Neuron (in vitro differentiated cells): Measurements from ENCODE around the gene SCN3A.

Source experiments
- H2AFZ ChIP-seq: one replicate; pipeline ENCODE4 v1.6.1; 2013; ENCODE audit warnings: low read depth, mild to moderate bottlenecking, inconsistent platforms, low read length, moderate library complexity
- H3K27me3 ChIP-seq: one replicate; pipeline ENCODE4 v1.6.1; 2013; ENCODE audit warnings: low read length; ENCODE audit not compliant: insufficient read depth
- H3K36me3 ChIP-seq: one replicate; pipeline ENCODE4 v1.6.1; 2013; ENCODE audit warnings: low read length; ENCODE audit not compliant: insufficient read depth
- H3K4me1 ChIP-seq: one replicate; pipeline ENCODE4 v1.6.1; 2013; ENCODE audit warnings: low read length; ENCODE audit not compliant: insufficient read depth
- H3K4me3 ChIP-seq: 2 replicates; pipeline ENCODE4 v1.5.1; 2013; ENCODE audit warnings: mild to moderate bottlenecking, low read length, moderate library complexity
- H3K9me3 ChIP-seq: one replicate; pipeline ENCODE4 v1.6.1; 2013; ENCODE audit warnings: low read length

Gene SCN3A

DNA sequence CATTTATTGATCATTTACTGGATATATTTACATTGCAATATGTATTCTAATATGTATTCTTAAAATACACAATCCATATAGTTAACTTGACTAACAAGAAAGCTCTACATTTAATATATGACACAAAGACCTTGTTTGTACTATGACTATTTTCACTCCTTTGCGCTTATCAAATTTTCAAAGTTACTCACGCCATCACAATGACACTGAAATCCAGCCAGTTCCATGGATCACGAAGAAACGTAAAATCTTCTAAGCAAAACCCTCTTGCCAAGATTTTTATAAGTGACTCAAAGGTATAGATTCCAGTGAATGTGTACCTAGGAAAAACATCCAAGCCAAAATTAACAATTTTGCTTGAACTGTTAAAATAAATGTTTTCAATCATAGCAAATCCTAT, 39.6 kb downstream of the SCN3A start:
- no peak overlapping the region for H3K4me3 ChIP-seq
- H3K36me3 ChIP-seq = peaks cover 5% of the 10 kb centered on the region
- no peak overlapping the region for H2AFZ ChIP-seq
- no peaks in the 10 kb centered on the region for H3K27me3 ChIP-seq
- peaks cover 2% of the 10 kb centered on the region for H3K9me3 ChIP-seq
- H3K4me1 ChIP-seq = no peaks in the 10 kb centered on the region

DNA sequence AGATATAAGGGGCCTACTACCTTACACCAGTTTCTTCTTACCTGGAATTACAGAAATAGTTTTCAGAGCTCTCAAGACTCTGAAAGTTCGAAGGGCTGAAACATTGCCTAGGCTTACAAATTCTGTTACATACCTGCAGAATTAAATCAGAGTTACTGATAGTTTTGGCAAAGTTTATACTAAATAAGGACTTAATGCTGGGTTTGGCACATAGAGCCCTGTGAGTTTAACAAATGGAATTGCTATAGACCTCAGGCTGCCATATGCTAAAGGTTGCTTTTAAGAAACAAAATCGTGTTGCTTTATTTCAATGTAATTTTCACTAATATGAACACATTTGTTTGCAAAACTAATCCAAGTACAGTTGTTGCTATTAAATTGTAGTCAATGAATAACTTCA, 40.1 kb downstream of the SCN3A start:
- H3K4me3 ChIP-seq = no peak overlapping the region
- H3K36me3 ChIP-seq = peaks cover 5% of the 10 kb centered on the region
- no peak overlapping the region for H2AFZ ChIP-seq
- H3K27me3 ChIP-seq = no peaks in the 10 kb centered on the region
- H3K4me1 ChIP-seq = no peaks in the 10 kb centered on the region
- peaks cover 5% of the 10 kb centered on the region for H3K9me3 ChIP-seq

DNA sequence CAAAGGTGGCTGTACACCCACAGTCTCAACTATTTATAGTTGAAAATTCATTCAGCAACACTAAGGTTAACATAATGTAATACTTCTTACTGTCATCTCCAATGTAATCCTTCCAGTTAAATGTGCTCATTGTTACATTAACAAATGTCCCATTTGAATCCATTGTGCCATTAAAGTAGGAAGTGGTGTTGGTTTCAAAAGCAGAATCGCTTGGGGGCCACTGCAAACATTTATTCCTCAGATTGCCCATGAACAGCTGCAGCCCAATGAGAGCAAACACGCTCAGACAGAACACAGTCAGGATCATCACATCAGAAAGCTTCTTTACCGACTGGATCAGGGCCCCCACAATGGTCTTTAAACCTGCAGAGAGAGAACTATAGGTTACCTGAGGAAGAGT, 41.4 kb downstream of the SCN3A start:
- Histone ChIP-seq H3K9me3 (peaks cover 6% of the 10 kb centered on the region), H3K36me3 (peaks cover 7% of the 10 kb centered on the region)

GRCh38 chr2:165161510-165161909, 42.3 kb downstream of the SCN3A start:
- Histone ChIP-seq H3K27me3 (no peaks in the 10 kb centered on the region), H3K9me3 (peaks cover 6% of the 10 kb centered on the region), H3K36me3 (peaks cover 7% of the 10 kb centered on the region), H2AFZ (no peak overlapping the region), H3K4me3 (no peak overlapping the region), H3K4me1 (no peaks in the 10 kb centered on the region)

More for the DNA sequence above, 41.4 kb downstream of the SCN3A start:
- no peaks in the 10 kb centered on the region for H3K4me1 ChIP-seq
- no peaks in the 10 kb centered on the region for H3K27me3 ChIP-seq
- no peak overlapping the region for H2AFZ ChIP-seq
- H3K4me3 ChIP-seq = no peak overlapping the region

DNA sequence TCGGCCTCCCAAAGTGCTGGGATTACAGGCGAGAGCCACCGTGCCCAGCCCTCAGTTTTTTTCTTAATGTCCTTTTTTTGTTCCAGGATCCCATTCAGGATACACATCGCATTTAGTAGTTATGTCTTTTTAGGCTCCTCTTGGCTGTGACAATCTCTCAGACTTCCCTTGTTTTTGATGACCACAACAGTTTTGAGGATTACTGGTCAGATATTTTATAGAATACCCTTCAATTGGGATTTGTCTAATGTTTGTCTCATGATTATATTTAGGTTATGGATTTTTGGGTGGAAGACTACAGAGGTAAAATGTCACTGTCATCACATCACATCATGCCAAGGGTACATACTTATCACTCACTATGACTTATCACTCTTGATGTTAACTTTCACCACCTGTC, 46.7 kb downstream of the SCN3A start:
- H3K9me3 ChIP-seq = peaks cover 6% of the 10 kb centered on the region
- no peak overlapping the region for H2AFZ ChIP-seq

GRCh38 chr2:165155152-165155551, 48.7 kb downstream of the SCN3A start:
- H3K4me1 ChIP-seq = no peaks in the 10 kb centered on the region
- H3K9me3 ChIP-seq = peaks cover 4% of the 10 kb centered on the region
- H3K27me3 ChIP-seq = no peaks in the 10 kb centered on the region
- H3K4me3 ChIP-seq = no peak overlapping the region
- peaks cover 13% of the 10 kb centered on the region for H3K36me3 ChIP-seq
- no peak overlapping the region for H2AFZ ChIP-seq

More for the DNA sequence above, 46.7 kb downstream of the SCN3A start:
- Histone ChIP-seq H3K27me3 (no peaks in the 10 kb centered on the region), H3K4me1 (no peaks in the 10 kb centered on the region), H3K4me3 (no peak overlapping the region), H3K36me3 (peaks cover 17% of the 10 kb centered on the region)

DNA sequence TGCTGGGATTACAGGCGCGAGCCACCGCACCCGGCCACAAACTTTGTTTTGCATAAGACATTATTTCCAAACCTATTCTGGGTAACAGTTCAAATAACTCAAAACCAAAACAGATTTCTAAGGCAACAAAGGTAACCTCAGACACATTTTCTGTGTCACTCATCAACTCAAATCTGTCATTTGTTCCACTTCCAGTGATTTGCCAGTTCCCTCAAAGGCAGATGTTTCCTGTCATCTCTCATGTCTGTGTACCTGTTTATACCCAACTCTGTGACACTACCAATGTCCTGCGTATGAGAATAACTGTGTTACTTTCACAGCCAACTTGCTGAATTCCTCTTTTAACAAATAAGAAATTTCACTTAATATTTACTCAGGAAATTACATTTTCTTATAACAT, 54.4 kb downstream of the SCN3A start:
- H3K4me1 ChIP-seq = no peaks in the 10 kb centered on the region
- no peak overlapping the region for H3K4me3 ChIP-seq
- H3K27me3 ChIP-seq = no peaks in the 10 kb centered on the region
- no peak overlapping the region for H2AFZ ChIP-seq
- no peaks in the 10 kb centered on the region for H3K9me3 ChIP-seq
- H3K36me3 ChIP-seq = peaks cover 2% of the 10 kb centered on the region

DNA sequence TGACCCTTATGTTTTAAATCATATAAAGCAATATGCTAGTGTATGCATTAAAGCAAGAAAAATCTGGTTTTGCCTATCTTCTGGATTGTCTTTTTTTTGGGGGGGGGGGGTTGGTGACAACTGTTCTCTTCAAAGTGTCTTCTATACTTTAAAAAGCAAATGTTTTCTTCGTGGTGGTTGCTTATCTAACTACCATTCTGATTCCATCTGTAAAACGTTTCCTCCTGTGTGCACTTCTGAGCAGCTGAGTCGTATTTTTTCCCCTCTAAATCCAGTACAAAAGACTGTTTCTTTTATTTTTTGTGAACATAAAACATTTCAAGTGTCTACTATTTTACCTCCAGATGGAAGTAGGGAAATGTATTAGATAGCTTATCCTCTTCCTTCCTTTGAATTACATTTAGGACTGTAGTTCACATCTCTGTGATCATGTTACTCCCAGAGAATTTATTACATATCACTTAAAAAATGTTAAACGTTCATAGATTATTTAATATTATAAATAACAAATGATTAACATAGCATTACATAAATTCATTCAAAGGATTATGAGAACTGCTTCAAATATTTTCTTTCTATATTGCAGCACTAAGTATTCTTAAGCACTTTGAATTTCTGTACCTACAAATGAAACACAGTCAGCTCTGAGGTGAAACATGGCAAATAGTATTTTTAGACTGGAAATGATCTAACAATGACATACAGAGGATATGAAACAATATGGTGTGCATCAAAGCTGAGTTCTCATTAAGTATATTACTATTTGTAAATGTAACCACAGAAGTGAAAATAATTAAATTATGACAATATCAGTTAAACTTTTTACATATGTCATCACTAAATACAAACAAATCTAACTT, 56.4 kb downstream of the SCN3A start:
- Histone ChIP-seq H3K4me3 (no peak overlapping the region), H3K4me1 (no peaks in the 10 kb centered on the region), H3K27me3 (no peaks in the 10 kb centered on the region), H3K36me3 (no peaks in the 10 kb centered on the region), H3K9me3 (no peaks in the 10 kb centered on the region), H2AFZ (no peak overlapping the region)

- peaks cover 4% of the 10 kb centered on the region for H3K4me1 ChIP-seq
Observed at GRCh38 chr2:165144315-165144714, 59.5 kb downstream of the SCN3A start.

DNA sequence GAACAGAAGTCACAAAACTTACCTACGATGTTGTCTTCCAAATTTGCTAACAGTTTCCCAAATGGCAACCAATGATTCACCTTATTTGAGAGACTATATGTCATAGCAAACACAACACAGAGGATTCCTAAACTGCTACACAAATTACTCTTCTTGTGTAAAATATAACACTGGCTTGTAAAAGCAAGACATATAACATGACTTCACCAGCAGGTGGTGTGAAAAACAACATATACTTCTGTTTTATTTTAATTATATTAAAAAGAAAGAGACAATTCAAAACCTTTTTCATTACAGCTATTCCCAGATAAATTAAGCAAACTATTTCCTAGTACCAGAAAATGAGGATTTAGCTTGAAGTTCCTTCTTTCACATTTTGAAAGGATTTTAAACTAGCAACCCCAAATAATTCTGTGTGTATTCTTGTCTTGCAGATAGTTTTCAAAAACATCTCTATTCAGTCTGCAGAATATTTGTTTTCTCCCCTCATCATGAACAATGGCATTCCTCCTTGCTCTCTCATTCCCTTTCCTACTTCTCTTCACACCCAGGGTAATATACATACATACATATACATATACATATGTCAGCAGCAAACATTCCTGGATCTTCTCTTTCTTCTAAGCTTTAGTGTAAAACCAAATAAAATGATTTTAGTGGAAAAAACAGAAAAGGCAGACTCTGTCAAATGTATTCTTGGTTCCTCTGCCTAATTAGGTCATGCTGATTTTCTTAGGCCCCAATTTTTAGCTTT, 62.1 kb downstream of the SCN3A start:
- Histone ChIP-seq H3K4me1 (peaks cover 4% of the 10 kb centered on the region), H3K27me3 (no peaks in the 10 kb centered on the region), H2AFZ (no peak overlapping the region), H3K9me3 (no peaks in the 10 kb centered on the region), H3K4me3 (no peak overlapping the region), H3K36me3 (peaks cover 8% of the 10 kb centered on the region)

More at GRCh38 chr2:165144315-165144714, 59.5 kb downstream of the SCN3A start:
- Histone ChIP-seq H3K36me3 (peaks cover 3% of the 10 kb centered on the region), H3K27me3 (no peaks in the 10 kb centered on the region), H3K9me3 (no peaks in the 10 kb centered on the region), H3K4me3 (no peak overlapping the region), H2AFZ (no peak overlapping the region)

- Histone ChIP-seq H3K9me3 (peaks cover 2% of the 10 kb centered on the region), H3K4me1 (no peaks in the 10 kb centered on the region), H3K4me3 (no peak overlapping the region), H2AFZ (no peak overlapping the region), H3K27me3 (no peaks in the 10 kb centered on the region), H3K36me3 (no peaks in the 10 kb centered on the region)
Observed at GRCh38 chr2:165126244-165126643, 77.6 kb downstream of the SCN3A start.

- no peaks in the 10 kb centered on the region for H3K4me1 ChIP-seq
- H3K4me3 ChIP-seq = no peak overlapping the region
- H3K27me3 ChIP-seq = no peaks in the 10 kb centered on the region
- no peaks in the 10 kb centered on the region for H3K36me3 ChIP-seq
- peaks cover 2% of the 10 kb centered on the region for H3K9me3 ChIP-seq
- H2AFZ ChIP-seq = no peak overlapping the region
Observed at GRCh38 chr2:165122521-165122920, 81.3 kb downstream of the SCN3A start.

- Histone ChIP-seq H3K27me3 (no peaks in the 10 kb centered on the region), H3K4me1 (no peaks in the 10 kb centered on the region), H2AFZ (no peak overlapping the region), H3K4me3 (no peak overlapping the region), H3K9me3 (no peaks in the 10 kb centered on the region), H3K36me3 (no peaks in the 10 kb centered on the region)
Observed at GRCh38 chr2:165120740-165121467, 82.9 kb downstream of the SCN3A start.
